Keratinocyte (primary cell): Measurements from ENCODE around the gene KLHDC4.

ENCODE experiments used
- EZH2 ChIP-seq: IDR thresholded peaks from one replicate; pipeline ENCODE4 v1.6.1; 2012; ENCODE audit warnings: inconsistent platforms, mild to moderate bottlenecking, low read length, moderate library complexity
- TF ChIP-seq, protein P1 (sequence below), 3 experiments: IDR thresholded peaks in 1 of 3; conservative IDR thresholded peaks in 1 of 3; optimal IDR thresholded peaks in 1 of 3; 2 replicates in 2 of 3; 3 replicates in 1 of 3; pipeline versions ENCODE3 to v1.5.1; 2011; ENCODE audit warnings: low read length in 3 of 3, mild to moderate bottlenecking in 3 of 3, moderate library complexity in 2 of 3, control low read depth in 1 of 3, inconsistent platforms in 1 of 3; ENCODE audit not compliant: insufficient read depth in 2 of 3; ENCODE audit errors: extremely low read depth in 1 of 3

DNA sequence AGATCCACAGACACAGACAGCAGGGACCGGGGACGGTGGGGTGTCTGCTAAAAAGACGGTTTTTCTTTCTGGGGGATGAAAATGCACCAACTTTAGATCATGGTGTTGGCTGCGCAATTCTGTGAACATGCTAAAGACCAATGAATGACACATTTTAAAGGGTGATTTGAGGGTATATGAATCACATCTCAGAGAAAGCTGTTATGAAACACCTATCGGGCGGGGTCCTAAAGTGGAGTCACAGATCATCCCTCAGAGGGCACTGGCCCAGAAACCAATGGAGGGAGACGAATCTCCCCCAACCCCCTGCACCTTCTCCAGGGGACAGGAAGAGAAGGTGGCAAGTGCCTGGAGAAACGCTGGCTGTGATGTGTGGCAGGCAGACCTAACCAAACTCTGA is 26.0 kb downstream of the KLHDC4 start:
- TF ChIP-seq, protein P1, sequence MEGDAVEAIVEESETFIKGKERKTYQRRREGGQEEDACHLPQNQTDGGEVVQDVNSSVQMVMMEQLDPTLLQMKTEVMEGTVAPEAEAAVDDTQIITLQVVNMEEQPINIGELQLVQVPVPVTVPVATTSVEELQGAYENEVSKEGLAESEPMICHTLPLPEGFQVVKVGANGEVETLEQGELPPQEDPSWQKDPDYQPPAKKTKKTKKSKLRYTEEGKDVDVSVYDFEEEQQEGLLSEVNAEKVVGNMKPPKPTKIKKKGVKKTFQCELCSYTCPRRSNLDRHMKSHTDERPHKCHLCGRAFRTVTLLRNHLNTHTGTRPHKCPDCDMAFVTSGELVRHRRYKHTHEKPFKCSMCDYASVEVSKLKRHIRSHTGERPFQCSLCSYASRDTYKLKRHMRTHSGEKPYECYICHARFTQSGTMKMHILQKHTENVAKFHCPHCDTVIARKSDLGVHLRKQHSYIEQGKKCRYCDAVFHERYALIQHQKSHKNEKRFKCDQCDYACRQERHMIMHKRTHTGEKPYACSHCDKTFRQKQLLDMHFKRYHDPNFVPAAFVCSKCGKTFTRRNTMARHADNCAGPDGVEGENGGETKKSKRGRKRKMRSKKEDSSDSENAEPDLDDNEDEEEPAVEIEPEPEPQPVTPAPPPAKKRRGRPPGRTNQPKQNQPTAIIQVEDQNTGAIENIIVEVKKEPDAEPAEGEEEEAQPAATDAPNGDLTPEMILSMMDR (optimal IDR thresholded peaks at IDR 0.05 in 1 of 3, IDR thresholded peaks at IDR 0.05 in 1 of 3, conservative IDR thresholded peaks at IDR 0.05 in 1 of 3; ENCODE audit: extremely low read depth in 1 of 3, insufficient read depth in 2 of 3, low read length in 3 of 3), result no peak
- no peak for TF ChIP-seq EZH2
